K562 (cell line): ENCODE data around the gene ZDHHC18. TPM values are rescaled to one million over a fixed set of nuclear protein-coding genes. Genes with fewer than 3 reads are reported as not detected.

ENCODE experiments used
- ARID1B ChIP-seq: fragments of 450-650 bp; IDR thresholded peaks from 2 replicates; pipeline ENCODE4 v1.6.1; 2016; ENCODE audit warnings: antibody characterized with exemption, mild to moderate bottlenecking, inconsistent platforms
- ATF1 ChIP-seq, 2 experiments: fragments of 450-650 bp in 1 of 2; IDR thresholded peaks; 2 replicates each; pipeline ENCODE4 v1.6.1; 2016; ENCODE audit warnings: missing compliant biosample characterization in 1 of 2, missing genetic modification characterization in 1 of 2
- CBX1 ChIP-seq: sonication (generic); IDR thresholded peaks from 2 replicates; pipeline ENCODE4 v1.6.1; 2016; ENCODE audit warnings: antibody characterized with exemption, low read depth, mild to moderate bottlenecking
- CREB3L1 ChIP-seq: fragments of 450-650 bp; IDR thresholded peaks from 2 replicates; pipeline ENCODE4 v1.6.1; 2014; ENCODE audit warnings: low read depth, mild to moderate bottlenecking, moderate library complexity, borderline replicate concordance
- CREBBP ChIP-seq: IDR thresholded peaks from one replicate; pipeline ENCODE4 v1.6.1; 2012; ENCODE audit warnings: low read depth, mild to moderate bottlenecking, control low read depth, inconsistent platforms, low read length
- EP400 ChIP-seq: fragments of 450-650 bp; IDR thresholded peaks from 2 replicates; pipeline ENCODE4 v1.6.1; 2017; ENCODE audit warnings: antibody characterized with exemption, mild to moderate bottlenecking, moderate library complexity
- ESRRA ChIP-seq: fragments of 450-650 bp; IDR thresholded peaks from 2 replicates; pipeline ENCODE4 v1.6.1; 2014; ENCODE audit warnings: low read depth, mild to moderate bottlenecking, moderate library complexity, borderline replicate concordance
- GTF2A2 ChIP-seq: IDR thresholded peaks from 2 replicates; pipeline ENCODE4 v1.6.1; 2016; ENCODE audit warnings: mild to moderate bottlenecking, missing genetic modification characterization, missing compliant biosample characterization
- IFI16 ChIP-seq: fragments of 250-450 bp; sonication (Bioruptor Pico); IDR thresholded peaks from 2 replicates; pipeline ENCODE4 v2.1.2; 2022; ENCODE audit warnings: mild to moderate bottlenecking, inconsistent platforms
- OTX1 ChIP-seq: fragments of 450-650 bp; formaldehyde crosslinking; IDR thresholded peaks from 2 replicates; pipeline ENCODE4 v1.4.0; 2022; ENCODE audit warnings: mild to moderate bottlenecking
- POLR2AphosphoS2 ChIP-seq: IDR thresholded peaks from 2 replicates; pipeline ENCODE4 v1.6.1; 2012; ENCODE audit warnings: low read length, improper control_type of control experiment
- SMAD1 ChIP-seq: fragments of 150-350 bp; IDR thresholded peaks from 2 replicates; pipeline ENCODE4 v1.6.1; 2014; ENCODE audit warnings: low read length, low read depth; ENCODE audit not compliant: partially characterized antibody
- SMARCA4 ChIP-seq: fragments of 450-650 bp; IDR thresholded peaks from 2 replicates; pipeline ENCODE4 v1.6.1; 2016
- SP2 ChIP-seq: IDR thresholded peaks from 2 replicates; pipeline ENCODE4 v1.6.1; 2011; ENCODE audit warnings: mild to moderate bottlenecking, low read depth, low read length, moderate library complexity; ENCODE audit not compliant: poor library complexity, severe bottlenecking; ENCODE audit errors: extremely low read depth
- TBP ChIP-seq: optimal IDR thresholded peaks from 2 replicates; pipeline ENCODE3; 2011; ENCODE audit warnings: low read depth, low read length, improper control_type of control experiment
- ZBTB1 ChIP-seq: sonication (generic); formaldehyde crosslinking; IDR thresholded peaks from 2 replicates; pipeline ENCODE4 v1.8.1; 2023; ENCODE audit warnings: missing genetic modification reagents, low read depth, mild to moderate bottlenecking, borderline replicate concordance
- ZNF224 ChIP-seq: sonication (generic); formaldehyde crosslinking; IDR thresholded peaks from 2 replicates; pipeline ENCODE4 v1.8.0; 2022; ENCODE audit warnings: mild to moderate bottlenecking, missing genetic modification reagents
- ZNF644 ChIP-seq: fragments of 200-800 bp; sonication (Bioruptor generic); IDR thresholded peaks from 2 replicates; pipeline ENCODE4 v1.6.1; 2016; ENCODE audit warnings: low read depth, missing genetic modification characterization, missing compliant biosample characterization
- ZNF766 ChIP-seq: fragments of 200-800 bp; sonication (Bioruptor generic); conservative IDR thresholded peaks from 2 replicates; pipeline ENCODE4 v1.6.1; 2016; ENCODE audit warnings: missing genetic modification characterization, missing compliant biosample characterization
- ZNF778 ChIP-seq: fragments of 450-650 bp; formaldehyde crosslinking; IDR thresholded peaks from 2 replicates; pipeline ENCODE4 v1.4.0; 2020; ENCODE audit warnings: mild to moderate bottlenecking, moderate library complexity
- polyA plus RNA-seq, 8 experiments: library from polyadenylated mRNA; depleted of rRNA in 4 of 8; stranded (reverse) in 5 of 8; unstranded in 3 of 8; fragments of >200 nt; fragmentation: Nextera tagmentation in 2 of 8; fragmentation: Illumina TruSeq in 1 of 8; extraction: Ambion mirVana in 2 of 8; extraction: Trizol in 1 of 8; gene quantifications; 2 replicates each; pipeline versions ENCODE4 v1.2.1 to v1.2.3, GENCODE V29; 2011 to 2014; ENCODE audit warnings: inconsistent platforms in 1 of 8, missing spikeins in 1 of 8
- total RNA-seq, 7 experiments: library from RNA; depleted of rRNA in 6 of 7; stranded (reverse); fragments of >200 nt in 6 of 7; fragmentation: Illumina TruSeq in 2 of 7; extraction: Trizol in 2 of 7; gene quantifications; 2 replicates each; pipeline versions ENCODE4 v1.2.1 to v1.2.3, GENCODE V29; 2011 to 2021; ENCODE audit warnings: low replicate concordance in 1 of 7
- TF ChIP-seq, protein P1 (sequence below): sonication (generic); formaldehyde crosslinking; IDR thresholded peaks from 2 replicates; pipeline ENCODE4 v1.8.0; 2022; ENCODE audit warnings: mild to moderate bottlenecking, missing genetic modification reagents
- TF ChIP-seq, protein P2 (sequence below): fragments of 450-650 bp; IDR thresholded peaks from one replicate; pipeline ENCODE4 v1.6.1; 2018; ENCODE audit warnings: mild to moderate bottlenecking, moderate library complexity; ENCODE audit not compliant: partially characterized antibody

Gene ZDHHC18
- total and polyA plus RNA-seq, 9 of the 15 experiments (the other 6 are each of a cell fraction or from before 2014, with no cell fraction given) = 0.42 to 35.6 (median 15.8) TPM

- TF ChIP-seq, protein P1, sequence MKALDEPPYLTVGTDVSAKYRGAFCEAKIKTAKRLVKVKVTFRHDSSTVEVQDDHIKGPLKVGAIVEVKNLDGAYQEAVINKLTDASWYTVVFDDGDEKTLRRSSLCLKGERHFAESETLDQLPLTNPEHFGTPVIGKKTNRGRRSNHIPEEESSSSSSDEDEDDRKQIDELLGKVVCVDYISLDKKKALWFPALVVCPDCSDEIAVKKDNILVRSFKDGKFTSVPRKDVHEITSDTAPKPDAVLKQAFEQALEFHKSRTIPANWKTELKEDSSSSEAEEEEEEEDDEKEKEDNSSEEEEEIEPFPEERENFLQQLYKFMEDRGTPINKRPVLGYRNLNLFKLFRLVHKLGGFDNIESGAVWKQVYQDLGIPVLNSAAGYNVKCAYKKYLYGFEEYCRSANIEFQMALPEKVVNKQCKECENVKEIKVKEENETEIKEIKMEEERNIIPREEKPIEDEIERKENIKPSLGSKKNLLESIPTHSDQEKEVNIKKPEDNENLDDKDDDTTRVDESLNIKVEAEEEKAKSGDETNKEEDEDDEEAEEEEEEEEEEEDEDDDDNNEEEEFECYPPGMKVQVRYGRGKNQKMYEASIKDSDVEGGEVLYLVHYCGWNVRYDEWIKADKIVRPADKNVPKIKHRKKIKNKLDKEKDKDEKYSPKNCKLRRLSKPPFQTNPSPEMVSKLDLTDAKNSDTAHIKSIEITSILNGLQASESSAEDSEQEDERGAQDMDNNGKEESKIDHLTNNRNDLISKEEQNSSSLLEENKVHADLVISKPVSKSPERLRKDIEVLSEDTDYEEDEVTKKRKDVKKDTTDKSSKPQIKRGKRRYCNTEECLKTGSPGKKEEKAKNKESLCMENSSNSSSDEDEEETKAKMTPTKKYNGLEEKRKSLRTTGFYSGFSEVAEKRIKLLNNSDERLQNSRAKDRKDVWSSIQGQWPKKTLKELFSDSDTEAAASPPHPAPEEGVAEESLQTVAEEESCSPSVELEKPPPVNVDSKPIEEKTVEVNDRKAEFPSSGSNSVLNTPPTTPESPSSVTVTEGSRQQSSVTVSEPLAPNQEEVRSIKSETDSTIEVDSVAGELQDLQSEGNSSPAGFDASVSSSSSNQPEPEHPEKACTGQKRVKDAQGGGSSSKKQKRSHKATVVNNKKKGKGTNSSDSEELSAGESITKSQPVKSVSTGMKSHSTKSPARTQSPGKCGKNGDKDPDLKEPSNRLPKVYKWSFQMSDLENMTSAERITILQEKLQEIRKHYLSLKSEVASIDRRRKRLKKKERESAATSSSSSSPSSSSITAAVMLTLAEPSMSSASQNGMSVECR = no peak
- TF ChIP-seq POLR2AphosphoS2 (peak; percentile 63; the same call in 1 of the 2 replicates), TBP (peak; percentile 35), CREBBP (no peak), ZNF766 (CRISPR knock-in tag) (peak; percentile 70), ZNF644 (tag) (no peak), ATF1 (CRISPR knock-in tag; IDR thresholded peaks at IDR 0.05) (no peak), ATF1 (tag; IDR thresholded peaks at IDR 0.05) (peak; percentile 45), GTF2A2 (0 out of 2 replicates have a peak, but pooled peaks have one; percentile 9), CREB3L1 (peak; percentile 69; the same call in 1 of the 2 replicates), IFI16 (CRISPR knock-in tag) (no peak), CBX1 (no peak), SMARCA4 (peak; percentile 59; the same call in 1 of the 2 replicates), OTX1 (CRISPR knock-in tag) (no peak), ZNF224 (no peak), SP2 (no peak), EP400 (no peak), ZBTB1 (no peak), SMAD1 (peak; percentile 40), ARID1B (no peak), ZNF778 (CRISPR knock-in tag) (no peak), ESRRA (peak; percentile 95)
- TF ChIP-seq, protein P2, sequence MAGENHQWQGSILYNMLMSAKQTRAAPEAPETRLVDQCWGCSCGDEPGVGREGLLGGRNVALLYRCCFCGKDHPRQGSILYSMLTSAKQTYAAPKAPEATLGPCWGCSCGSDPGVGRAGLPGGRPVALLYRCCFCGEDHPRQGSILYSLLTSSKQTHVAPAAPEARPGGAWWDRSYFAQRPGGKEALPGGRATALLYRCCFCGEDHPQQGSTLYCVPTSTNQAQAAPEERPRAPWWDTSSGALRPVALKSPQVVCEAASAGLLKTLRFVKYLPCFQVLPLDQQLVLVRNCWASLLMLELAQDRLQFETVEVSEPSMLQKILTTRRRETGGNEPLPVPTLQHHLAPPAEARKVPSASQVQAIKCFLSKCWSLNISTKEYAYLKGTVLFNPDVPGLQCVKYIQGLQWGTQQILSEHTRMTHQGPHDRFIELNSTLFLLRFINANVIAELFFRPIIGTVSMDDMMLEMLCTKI = no peak
Observed at GRCh38 chr1:26784023-26784871, 42.2 kb upstream of the ZDHHC18 start (continued).
